GM21723 (cell line): ENCODE data around the gene CDK17.
"Not testable (repeated sequence)": the region's sequence is repeated elsewhere in the genome, so short reads cannot be mapped to it uniquely, and the experiment has no call there.

Experiments used
- ATAC-seq: cut with Tn5 transposase; IDR thresholded peaks from one replicate; pipeline ENCODE4 v1.9.1; 2021; ENCODE audit warnings: mild to moderate bottlenecking, moderate library complexity; ENCODE audit not compliant: unreplicated experiment

Gene CDK17

DNA sequence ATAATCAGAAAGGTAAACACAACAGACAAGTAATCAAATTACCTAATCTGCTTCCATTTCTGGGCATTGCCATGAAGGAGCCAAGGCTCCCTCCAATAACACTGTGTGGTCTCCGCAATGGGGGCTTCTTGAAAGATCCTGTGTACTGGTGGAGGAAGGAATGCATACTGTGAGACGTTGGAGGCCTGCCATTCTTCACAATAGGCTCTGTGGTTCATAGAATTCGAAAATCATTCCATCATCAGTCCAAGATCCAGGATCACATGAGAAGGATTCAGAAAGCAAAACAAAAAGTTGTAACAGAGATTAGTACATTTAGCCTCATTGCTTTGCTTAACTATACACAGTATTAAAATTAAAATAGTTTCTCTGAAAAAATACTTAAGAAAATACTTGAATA, 76.3 kb downstream of the CDK17 start:
- ATAC-seq = no peak

DNA sequence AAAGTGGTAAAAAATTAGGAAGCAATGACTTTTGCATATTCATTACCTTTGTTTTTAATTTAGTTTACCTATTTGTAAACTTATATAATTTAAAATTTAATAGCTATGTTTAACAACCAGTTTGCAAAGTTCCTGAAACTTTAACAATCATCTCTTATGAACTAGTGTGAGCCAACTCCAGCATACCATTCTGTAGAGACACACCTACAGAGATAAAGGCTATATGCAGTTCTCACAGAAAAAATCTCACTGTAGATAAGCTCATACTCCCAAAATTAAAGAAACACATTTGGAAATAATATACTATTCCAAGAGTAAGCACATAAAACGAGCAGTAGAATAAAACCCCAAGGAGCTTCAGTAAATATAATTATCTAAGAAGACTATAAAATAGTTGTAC, 77.5 kb downstream of the CDK17 start:
- no peak for ATAC-seq

GRCh38 chr12:96321941-96322340, 78.3 kb downstream of the CDK17 start:
- no peak for ATAC-seq

DNA sequence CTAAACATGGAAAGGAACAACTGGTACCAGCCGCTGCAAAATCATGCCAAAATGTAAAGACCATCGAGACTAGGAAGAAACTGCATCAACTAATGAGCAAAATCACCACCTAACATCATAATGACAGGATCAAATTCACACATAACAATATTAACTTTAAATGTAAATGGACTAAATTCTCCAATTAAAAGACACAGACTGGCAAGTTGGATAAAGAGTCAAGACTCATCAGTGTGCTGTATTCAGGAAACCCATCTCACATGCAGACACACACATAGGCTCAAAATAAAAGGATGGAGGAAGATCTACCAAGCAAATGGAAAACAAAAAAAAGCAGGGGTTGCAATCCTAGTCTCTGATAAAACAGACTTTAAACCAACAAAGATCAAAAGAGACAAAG, 82.4 kb downstream of the CDK17 start:
- ATAC-seq = not testable (repeated sequence)

DNA sequence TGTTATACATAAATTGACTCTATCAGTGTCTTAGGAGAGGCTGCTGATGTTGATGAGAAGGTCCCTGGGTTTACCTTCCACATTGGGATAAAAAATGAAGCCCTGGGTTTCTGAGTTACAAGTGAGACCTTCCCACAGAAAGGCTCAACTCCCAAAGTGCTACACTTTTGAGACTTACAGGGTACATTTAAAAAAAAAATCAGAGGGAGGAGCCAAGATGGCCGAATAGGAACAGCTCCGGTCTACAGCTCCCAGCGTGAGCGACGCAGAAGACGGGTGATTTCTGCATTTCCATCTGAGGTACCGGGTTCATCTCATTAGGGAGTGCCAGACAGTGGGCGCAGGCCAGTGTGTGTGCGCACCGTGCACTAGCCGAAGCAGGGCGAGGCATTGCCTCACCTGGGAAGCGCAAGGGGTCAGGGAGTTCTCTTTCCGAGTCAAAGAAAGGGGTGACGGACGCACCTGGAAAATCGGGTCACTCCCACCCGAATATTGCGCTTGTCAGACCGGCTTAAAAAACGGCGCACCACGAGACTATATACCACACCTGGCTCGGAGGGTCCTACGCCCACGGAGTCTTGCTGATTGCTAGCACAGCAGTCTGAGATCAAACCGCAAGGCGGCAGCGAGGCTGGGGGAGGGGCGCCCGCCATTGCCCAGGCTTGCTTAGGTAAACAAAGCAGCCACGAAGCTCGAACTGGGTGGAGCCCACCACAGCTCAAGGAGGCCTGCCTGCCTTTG, 84.3 kb downstream of the CDK17 start:
- ATAC-seq = not testable (repeated sequence)

DNA sequence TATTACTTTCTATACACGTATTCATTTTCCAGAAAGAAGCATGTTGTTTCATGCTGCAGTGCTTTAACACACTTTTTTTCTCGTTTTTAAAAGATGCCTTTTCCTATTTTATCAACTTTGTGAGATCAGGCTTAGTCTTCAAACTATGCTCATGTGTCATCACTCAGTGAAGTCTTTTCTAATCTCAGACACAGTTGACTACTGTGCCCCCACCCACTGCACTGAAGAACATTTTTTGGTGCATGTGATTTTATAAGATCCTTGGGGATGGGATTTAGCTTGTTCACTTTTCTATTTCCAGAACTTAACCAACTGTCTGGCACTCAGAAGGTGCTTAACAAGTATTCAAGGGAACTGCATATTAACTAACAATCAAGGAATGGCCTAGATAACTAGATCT, 85.5 kb downstream of the CDK17 start:
- no peak for ATAC-seq

DNA sequence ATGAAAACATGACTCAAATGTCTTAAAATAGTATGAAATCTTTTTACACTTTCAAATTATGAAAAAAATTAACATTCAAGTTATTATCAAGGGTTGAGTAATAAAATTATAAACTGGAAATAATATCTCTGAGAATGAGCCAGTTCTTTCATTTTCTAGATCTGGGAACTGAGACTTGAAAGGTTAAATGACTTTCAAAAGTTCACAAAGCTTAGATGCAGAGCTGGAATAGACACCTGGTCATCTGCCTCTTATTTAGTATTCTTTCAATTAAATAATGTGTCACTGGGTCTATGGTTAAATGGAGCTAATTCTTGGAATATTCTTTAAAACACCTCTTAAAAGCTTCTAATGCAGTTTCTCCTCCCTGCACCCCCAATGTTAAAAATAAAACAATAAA, 86.6 kb downstream of the CDK17 start:
- peak; percentile 65 for ATAC-seq

DNA sequence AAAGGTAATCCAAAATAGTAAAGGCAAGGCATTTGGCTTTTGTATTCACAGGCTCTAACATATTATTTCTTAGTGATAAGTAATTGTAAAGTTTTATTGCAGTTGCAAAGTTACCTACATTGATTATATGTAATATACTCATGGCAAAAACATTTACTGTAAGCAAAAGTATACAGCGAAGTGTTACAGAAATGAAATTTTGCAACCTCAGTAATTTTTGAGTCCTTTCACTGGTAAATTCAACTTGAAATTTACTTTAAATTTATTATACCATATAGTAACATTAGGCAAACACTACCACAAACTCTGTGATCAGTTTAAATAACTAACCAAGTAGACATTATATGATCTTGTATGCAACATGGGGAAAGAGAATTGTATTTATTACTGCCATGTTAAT, 89.0 kb downstream of the CDK17 start:
- no peak for ATAC-seq

DNA sequence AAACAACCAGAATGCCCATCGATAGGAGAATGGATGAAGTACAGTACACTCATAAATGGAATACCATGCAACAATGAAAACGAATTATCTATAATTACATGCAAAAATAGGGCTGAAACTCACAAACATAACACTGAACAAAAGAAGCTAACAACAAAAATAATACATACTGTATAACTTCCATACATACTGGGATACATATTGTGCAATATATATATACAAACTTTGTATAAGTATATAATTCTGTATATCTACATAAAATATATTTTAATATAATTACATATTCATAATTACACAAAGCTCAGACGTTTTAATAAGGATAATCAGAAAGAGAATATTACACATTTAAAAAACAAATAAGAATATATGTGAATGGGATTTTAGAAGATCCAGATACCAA, 90.2 kb downstream of the CDK17 start:
- no peak for ATAC-seq

- no peak for ATAC-seq
These were observed 91.4 kb downstream of the CDK17 start for GRCh38 chr12:96308881-96309280.

DNA sequence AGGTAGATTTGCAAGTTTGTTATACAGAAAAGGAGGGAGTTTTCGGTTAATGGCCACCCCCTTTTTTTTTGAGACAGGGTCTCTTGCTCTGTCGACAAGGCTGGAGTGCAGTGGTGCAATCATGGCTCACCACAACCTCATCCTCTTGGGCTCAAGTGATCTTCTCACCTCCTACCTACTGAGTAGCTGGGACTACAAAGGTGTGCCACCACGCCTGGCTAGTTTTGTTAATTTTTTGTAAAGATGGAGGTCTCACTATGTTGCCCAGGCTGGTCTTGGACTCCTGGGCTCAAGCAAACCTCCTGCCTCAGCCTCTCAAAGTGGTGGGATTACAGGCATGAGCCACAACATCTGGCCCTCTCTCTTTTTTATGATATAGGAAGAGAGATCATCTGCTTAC, 94.6 kb downstream of the CDK17 start:
- ATAC-seq = no peak

DNA sequence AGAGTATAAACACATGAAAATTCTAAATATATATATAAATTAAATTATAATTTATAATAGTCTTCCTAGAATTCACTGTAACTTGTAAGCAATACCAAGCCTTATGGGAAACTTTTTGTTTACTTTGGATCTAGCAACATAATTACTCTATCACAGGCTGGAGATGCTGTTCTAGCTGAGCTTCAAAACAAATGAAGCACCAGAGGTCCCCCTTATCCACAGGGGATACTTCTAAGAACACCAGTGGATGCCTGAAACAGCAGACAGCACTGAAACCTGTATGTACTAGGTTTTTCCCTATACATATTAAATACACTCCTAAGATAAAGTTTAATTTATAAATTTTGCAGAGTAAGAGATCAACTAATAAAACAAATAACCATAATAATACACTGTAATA, 96.6 kb downstream of the CDK17 start:
- ATAC-seq = no peak

DNA sequence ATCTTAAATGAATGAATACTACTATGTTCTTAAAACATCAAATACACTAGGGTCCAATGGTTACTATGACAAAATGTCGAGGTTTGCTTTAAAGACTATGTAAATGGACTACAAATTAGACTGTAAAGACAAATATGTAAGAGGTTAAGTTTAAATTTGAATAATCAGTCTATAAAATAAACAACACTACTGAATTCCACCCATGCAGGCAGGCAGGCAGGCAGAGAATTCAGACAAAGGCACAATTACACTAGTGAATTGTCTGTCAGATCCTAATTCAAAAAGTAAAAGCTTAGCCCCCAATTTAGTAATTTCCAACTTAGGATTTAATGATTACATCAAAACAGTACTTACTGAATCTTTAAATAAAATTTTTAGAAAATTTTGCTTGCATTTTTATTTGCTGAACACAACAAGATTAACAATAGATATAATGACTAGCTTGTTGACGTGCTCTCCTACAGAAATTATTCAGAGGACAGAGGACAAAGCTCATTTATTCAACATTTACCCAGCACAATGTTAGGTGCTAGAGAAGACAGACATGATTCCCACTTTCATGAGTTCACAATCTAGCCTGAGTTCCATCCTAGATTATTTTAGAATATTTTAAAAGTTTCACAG, 97.4 kb downstream of the CDK17 start:
- no peak for ATAC-seq

GRCh38 chr12:96301732-96302131, 98.5 kb downstream of the CDK17 start:
- no peak for ATAC-seq

GRCh38 chr12:96300064-96300463, 100.2 kb downstream of the CDK17 start:
- no peak for ATAC-seq

- ATAC-seq = no peak
These were observed 102.7 kb downstream of the CDK17 start for GRCh38 chr12:96297504-96297903.

DNA sequence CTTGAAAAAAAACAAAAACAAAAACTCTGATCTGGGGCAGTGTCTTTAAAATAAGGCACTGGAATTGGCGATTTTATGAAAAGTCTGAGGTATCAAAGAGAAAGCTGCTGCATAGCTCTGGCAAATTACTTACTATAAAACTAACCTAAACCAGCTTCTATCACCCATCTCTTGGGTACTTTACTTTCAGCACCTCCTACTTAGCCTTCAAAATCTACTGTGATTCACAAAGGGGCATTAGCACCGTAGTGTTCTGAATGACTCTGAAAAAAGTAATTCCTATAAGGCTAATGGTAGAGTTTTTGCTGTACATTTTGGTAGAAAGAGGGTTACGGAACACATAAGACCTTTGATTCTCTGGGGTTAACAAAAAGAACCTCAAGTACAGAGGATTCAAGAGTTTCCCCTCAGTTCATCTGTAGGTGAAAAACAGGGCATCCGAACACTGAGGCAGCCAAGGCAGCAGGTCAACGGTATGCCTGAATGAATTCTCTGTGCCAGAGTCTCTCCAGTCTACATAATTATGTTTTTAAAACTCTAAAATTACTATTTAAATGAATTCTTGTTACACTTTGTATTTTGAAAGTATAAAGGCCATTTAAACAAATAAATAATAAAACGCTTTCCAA, 104.6 kb downstream of the CDK17 start:
- no peak for ATAC-seq

GRCh38 chr12:96294831-96295230, 105.4 kb downstream of the CDK17 start:
- ATAC-seq = no peak

DNA sequence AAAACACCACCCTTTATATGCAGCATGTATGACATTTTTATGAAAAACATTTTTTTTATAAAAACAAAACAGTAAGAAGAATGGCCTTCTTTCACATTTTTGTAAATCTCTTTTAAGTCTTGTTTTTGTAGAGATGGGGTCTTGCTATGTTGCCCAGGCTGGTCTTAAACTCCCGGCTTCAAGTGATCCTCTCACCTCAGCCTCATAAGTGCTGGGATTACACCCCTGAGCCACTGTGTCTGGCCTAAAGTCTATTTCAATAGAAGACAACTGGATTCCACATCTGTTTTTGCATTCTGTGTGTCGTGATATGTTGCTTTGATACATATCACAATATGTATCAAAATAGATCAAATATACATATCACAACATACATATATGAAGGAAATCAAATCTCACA, 107.1 kb downstream of the CDK17 start:
- no peak for ATAC-seq

GRCh38 chr12:96289067-96289466, 111.2 kb downstream of the CDK17 start:
- no peak for ATAC-seq

DNA sequence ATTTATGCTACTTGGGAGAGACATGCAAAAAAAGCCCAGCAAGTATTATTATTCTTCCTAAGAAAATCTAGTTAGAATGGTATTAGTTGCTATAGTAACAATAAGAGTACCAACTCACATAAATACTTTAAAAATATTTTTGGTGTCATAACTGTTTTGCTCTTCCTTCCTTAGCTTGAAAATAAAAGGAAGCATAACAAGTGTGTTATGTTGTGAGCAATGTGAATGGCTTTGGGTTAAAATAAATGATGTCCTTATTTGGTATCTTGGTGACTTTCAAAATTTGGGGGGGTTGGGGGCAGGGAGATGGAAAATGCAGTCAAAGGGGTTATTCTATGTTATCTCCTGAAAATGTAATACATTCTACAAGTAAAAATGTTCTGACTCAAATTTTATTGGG, 115.1 kb downstream of the CDK17 start:
- no peak for ATAC-seq

DNA sequence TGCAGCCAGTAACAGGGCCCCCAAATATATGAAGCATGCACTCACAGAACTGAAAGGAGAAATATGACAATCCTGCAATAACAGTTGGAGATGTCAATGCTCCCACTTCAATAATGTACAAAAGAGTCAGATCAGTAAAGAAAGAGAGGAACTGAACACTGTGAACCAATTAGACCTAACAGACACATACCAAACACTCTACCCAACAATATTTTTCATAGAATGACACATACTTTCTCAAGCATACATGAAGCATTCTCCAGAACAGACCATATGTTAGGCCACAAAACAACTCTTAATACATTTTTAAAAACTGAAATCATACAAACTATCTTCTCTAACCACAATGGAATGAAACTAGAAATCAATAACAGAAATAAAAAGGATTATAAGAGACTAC, 125.9 kb downstream of the CDK17 start:
- no peak for ATAC-seq
